ENCODE data around the gene STAMBPL1.
"Not testable (repeated sequence)": the region's sequence is repeated elsewhere in the genome, so short reads cannot be mapped to it uniquely, and the experiment has no call there.

The STAMBPL1 gene

GRCh38 chr10:88879534-88880281, at the start of gene STAMBPL1:
STAMBPL1 (plus strand) TSS chr10:88880245; CDS start chr10:88901709, 21,464 bp downstream.
- ATAC-seq, result peak; percentile 65

DNA sequence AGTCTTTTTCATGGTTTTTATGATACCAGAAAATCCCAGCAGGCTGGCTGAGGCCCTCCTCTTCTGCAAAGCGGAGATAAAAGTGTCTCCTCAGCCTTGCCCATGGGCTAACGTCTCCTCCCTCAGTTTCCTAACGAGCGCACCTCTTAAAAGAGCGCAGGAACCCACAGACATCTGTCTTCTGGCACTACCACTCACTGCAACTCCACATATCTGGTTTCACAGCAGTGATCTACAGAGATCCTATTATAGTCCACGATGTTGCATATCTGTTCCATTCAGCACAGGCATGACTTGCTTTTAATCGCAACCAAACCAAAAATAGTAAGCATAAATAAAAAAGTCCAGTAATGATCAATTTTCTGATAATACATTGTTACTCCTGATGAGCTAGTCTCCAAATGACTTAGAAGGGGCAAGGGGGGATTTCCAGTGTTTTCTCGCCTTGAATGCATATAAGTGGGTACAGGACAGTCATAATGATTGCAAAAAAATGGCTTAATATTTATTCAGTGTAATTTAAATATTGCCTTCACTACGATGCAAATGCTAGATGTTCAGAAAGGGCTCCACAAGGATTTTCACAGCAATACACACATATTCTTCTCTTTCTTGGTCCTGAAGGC, 49.3 kb upstream of the STAMBPL1 start:
- DNase-seq (no peak), ATAC-seq (no peak)
- H3K27me3 Mint-ChIP-seq, result no peaks in the 10 kb centered on the region
- no peak overlapping the region for H3K27ac Mint-ChIP-seq
- no peak overlapping the region for H3K4me3 Mint-ChIP-seq
- H3K9me3 Mint-ChIP-seq, result no peaks in the 10 kb centered on the region
- no peaks in the 10 kb centered on the region for H3K36me3 Mint-ChIP-seq (ENCODE audit: low read depth)
- peaks cover 57% of the 10 kb centered on the region for H3K4me1 Mint-ChIP-seq

More at GRCh38 chr10:88879534-88880281, at the start of gene STAMBPL1:
- Mint-ChIP-seq H3K9me3 (no peaks in the 10 kb centered on the region), H3K4me3 (peak within 1 kb of the TSS; percentile 97), H3K4me1 (peaks cover 57% of the 10 kb centered on the region), H3K27ac (peak within 1 kb of the TSS; percentile 96), H3K36me3 (ENCODE audit: low read depth) (peaks cover 20% of the 10 kb centered on the region), H3K27me3 (no peaks in the 10 kb centered on the region)
- DNase-seq, result peak; percentile 81

DNA sequence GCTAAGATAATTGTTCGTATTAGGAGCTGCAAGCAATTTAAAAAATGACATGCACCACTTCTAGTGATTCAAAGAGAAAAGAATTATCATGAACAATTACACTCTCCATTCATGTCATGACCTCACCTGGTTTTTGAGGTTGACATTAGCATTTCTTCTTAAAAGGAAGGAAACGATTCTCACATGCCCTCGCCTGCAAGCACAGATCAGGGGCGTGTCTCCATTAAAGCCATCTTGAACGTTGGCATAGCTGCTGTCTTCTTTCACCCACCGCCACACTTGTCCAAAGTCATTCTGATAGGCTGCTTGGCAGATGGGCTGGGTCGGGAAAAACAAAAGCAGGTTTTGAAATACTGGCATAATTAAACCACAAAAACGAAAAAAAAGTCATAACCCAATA, 48.3 kb upstream of the STAMBPL1 start:
- ATAC-seq, result peak; percentile 39
- Mint-ChIP-seq H3K36me3 (ENCODE audit: low read depth) (no peaks in the 10 kb centered on the region), H3K9me3 (no peaks in the 10 kb centered on the region), H3K27me3 (no peaks in the 10 kb centered on the region), H3K4me3 (peak overlapping the region; percentile 27), H3K27ac (no peak overlapping the region), H3K4me1 (peaks cover 47% of the 10 kb centered on the region)
- DNase-seq, result no peak

DNA sequence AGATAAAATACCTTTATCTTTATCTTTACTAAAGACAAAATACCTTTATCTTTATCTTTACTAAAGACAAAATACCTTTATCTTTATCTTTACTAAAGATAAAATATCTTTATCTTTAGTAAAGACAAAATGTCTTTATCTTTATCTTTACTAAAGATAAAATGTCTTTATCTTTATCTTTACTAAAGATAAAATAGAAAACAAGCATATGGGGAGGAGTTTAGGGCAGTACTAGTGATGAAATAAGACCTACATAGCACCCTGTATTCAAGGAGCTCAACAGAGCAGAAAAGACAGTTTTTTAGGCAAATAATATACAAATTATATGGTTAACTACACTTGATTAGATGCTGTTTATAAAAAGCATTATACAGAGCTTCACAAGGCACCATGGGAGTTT, 47.7 kb upstream of the STAMBPL1 start:
- no peaks in the 10 kb centered on the region for H3K9me3 Mint-ChIP-seq
- no peaks in the 10 kb centered on the region for H3K27me3 Mint-ChIP-seq
- ATAC-seq (no peak), DNase-seq (no peak)
- H3K4me3 Mint-ChIP-seq, result no peak overlapping the region
- peaks cover 42% of the 10 kb centered on the region for H3K4me1 Mint-ChIP-seq
- no peak overlapping the region for H3K27ac Mint-ChIP-seq
- H3K36me3 Mint-ChIP-seq (ENCODE audit: low read depth), result no peaks in the 10 kb centered on the region

DNA sequence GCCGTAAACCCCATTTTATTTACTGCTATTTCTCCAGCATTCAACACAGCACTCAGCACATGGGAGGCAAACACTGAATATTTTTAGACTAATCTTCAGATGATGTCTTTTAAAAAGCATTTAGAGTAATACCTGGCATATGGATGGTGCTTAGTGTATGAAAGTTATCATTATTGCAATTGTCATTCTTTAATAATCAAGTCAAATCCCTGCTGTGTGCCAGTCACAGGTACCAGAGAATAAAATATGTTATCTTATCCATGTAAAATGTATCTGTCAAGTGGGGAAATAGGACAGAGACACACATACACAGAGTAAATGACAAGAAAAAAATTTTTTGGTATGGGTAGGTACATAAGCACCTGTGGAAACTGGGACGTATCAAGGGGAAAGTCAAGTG, 46.9 kb upstream of the STAMBPL1 start:
- H3K27ac Mint-ChIP-seq, result no peak overlapping the region
- H3K4me1 Mint-ChIP-seq, result peaks cover 36% of the 10 kb centered on the region
- ATAC-seq (no peak), DNase-seq (no peak)
- no peaks in the 10 kb centered on the region for H3K27me3 Mint-ChIP-seq
- H3K9me3 Mint-ChIP-seq, result no peaks in the 10 kb centered on the region
- no peaks in the 10 kb centered on the region for H3K36me3 Mint-ChIP-seq (ENCODE audit: low read depth)
- H3K4me3 Mint-ChIP-seq, result no peak overlapping the region

DNA sequence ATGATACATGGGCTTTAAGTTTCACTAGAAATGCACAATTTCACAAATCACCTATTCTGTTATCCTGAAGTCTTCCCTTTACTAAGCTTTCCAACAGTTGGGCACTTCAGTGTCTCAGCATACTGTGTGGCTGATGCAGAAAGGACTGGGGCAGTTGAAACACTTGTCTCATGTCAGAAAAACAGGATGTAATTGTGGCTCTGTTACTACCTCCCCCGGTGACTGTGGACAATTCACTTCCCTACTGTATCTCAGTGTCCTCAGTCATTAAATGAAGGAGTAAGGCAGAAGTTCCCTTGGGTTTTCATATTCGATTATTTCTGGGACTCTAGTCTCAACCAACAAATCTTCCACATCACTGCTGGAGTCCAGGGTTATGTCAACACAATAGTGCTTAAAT, 46.3 kb upstream of the STAMBPL1 start:
- H3K4me1 Mint-ChIP-seq, result peaks cover 30% of the 10 kb centered on the region
- DNase-seq, result no peak
- H3K4me3 Mint-ChIP-seq, result no peak overlapping the region

DNA sequence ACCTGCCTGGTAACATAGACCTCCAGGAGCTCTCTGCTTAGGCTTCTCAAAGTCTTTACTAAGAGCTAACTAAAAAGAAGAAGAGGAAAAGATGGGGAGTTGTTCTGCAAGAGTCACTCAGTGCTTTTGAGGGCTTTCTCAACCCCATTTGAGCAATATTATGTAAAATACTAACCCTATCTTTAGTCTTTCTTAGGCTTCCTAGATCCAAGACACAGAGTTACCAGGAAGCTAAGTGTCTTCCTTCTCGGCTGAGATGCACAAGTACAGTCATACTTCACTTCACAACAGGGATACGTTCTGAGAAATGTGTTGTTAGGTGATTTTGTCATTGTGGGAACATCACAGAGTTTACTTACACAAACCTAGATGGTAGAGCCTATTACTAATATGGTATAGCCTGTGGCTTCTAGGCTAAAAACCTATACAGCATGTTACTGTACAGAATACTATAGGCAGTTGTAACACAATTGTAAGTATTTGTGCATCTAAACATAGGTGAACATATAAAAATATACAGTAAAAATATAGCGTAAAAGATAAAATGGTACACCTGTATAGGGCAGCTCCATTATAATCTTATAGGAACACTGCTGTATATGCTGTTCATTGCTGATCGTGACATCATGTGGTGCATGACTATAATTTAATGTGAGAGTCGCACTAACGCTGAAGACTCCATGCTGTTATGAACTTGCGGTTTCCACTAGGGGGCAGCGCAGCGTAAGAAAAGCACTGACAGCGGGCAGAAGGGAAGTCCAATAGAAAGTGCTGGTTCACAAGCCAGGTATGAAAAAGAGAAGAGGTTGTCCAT, 44.7 kb upstream of the STAMBPL1 start:
- H3K27me3 Mint-ChIP-seq, result no peaks in the 10 kb centered on the region
- DNase-seq (peak; percentile 87), ATAC-seq (peak; percentile 87)
- no peaks in the 10 kb centered on the region for H3K36me3 Mint-ChIP-seq (ENCODE audit: low read depth)
- no peaks in the 10 kb centered on the region for H3K9me3 Mint-ChIP-seq
- H3K4me3 Mint-ChIP-seq, result no peak overlapping the region
- no peak overlapping the region for H3K27ac Mint-ChIP-seq
- peaks cover 26% of the 10 kb centered on the region for H3K4me1 Mint-ChIP-seq

More for the DNA sequence above, 46.3 kb upstream of the STAMBPL1 start:
- no peaks in the 10 kb centered on the region for H3K9me3 Mint-ChIP-seq
- ATAC-seq, result no peak
- no peaks in the 10 kb centered on the region for H3K36me3 Mint-ChIP-seq (ENCODE audit: low read depth)
- H3K27ac Mint-ChIP-seq, result no peak overlapping the region
- no peaks in the 10 kb centered on the region for H3K27me3 Mint-ChIP-seq

- no peak overlapping the region for H3K4me3 Mint-ChIP-seq
- H3K36me3 Mint-ChIP-seq (ENCODE audit: low read depth), result no peaks in the 10 kb centered on the region
- H3K4me1 Mint-ChIP-seq, result peaks cover 24% of the 10 kb centered on the region
- DNase-seq (no peak), ATAC-seq (no peak)
- H3K27ac Mint-ChIP-seq, result no peak overlapping the region
- no peaks in the 10 kb centered on the region for H3K9me3 Mint-ChIP-seq
- no peaks in the 10 kb centered on the region for H3K27me3 Mint-ChIP-seq
Observed at GRCh38 chr10:88835910-88836221, 44.2 kb upstream of the STAMBPL1 start.

DNA sequence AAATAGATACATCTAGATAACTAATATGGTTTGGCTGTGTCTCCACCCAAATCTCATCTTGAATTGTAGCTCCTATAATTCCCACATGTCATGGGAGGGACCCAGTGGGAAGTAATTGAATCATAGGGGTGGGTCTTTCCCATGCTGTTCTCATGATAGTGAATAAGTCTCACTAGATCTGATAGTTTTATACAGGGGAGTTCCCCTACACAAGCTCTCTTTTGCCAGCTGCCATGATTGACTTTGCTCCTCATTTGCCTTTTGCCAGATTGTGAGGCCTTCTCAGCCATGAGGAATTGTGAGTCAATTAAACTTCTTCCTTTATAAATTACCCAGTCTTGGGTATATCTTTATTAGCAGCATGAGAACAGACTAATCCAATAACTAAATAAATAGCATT, 42.4 kb upstream of the STAMBPL1 start:
- not testable (repeated sequence) for H3K4me3 Mint-ChIP-seq; H3K9me3 Mint-ChIP-seq; H3K27ac Mint-ChIP-seq; H3K36me3 Mint-ChIP-seq (ENCODE audit: low read depth); H3K27me3 Mint-ChIP-seq; ATAC-seq; DNase-seq
- H3K4me1 Mint-ChIP-seq, result peaks cover 21% of the 10 kb centered on the region

DNA sequence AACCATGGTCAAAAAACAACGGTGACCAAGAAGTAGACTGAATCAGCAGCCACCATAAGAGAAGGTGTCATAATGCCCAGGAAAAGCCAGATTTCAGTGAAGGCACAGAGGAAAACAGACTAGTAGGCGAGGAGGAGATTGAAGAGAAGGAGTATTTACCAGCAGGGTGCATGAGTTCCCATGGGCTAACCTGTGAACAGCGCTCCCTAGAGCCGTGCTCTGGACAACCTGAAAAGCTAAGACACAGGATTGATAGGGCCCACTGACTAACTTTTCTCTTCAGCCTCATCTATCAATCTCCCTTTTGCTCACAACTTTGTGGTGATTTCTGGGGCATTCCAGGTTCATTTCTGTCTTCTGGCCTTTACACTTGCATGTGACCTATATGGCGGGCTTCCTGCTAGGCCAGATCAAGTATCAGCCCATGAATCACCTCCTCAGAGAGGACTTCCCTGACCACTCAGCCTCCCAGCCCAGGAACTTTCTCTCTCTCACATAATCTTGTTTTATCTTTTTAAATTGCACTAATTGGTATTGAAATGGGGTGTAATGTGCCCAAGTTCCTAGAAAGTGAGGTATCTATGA, 41.2 kb upstream of the STAMBPL1 start:
- Mint-ChIP-seq H3K27ac (peak overlapping the region; percentile 3), H3K9me3 (no peaks in the 10 kb centered on the region), H3K4me3 (no peak overlapping the region), H3K36me3 (ENCODE audit: low read depth) (no peaks in the 10 kb centered on the region), H3K27me3 (peaks cover under 1% of the 10 kb centered on the region), H3K4me1 (peaks cover 14% of the 10 kb centered on the region)
- no peak for DNase-seq
- peak; percentile 38 for ATAC-seq

GRCh38 chr10:88840104-88840503, 39.9 kb upstream of the STAMBPL1 start:
- Mint-ChIP-seq H3K4me1 (peaks cover 13% of the 10 kb centered on the region), H3K4me3 (no peak overlapping the region), H3K27me3 (peaks cover 3% of the 10 kb centered on the region), H3K9me3 (no peaks in the 10 kb centered on the region), H3K36me3 (ENCODE audit: low read depth) (no peaks in the 10 kb centered on the region), H3K27ac (no peak overlapping the region)
- no peak for DNase-seq
- ATAC-seq, result no peak

DNA sequence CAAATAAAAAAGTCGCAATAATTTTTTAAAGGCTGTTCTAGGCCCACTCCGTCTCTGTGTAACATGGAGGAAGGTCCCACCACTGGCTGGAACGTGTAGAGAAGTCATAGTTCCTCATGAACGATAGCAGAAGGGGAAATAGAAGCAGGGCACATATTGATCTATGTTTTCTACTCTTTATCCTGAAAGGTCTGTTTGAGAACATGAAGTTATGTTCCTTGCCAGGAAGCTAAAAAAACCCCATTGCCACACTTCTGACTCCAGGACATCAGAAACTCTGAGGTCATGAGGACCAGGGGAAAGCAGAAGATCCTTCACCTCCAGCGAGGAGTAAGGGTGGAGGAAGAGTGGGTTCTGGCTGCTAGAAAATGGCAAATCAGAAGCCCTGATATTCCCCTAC, 39.2 kb upstream of the STAMBPL1 start:
- Mint-ChIP-seq H3K36me3 (ENCODE audit: low read depth) (no peaks in the 10 kb centered on the region), H3K27me3 (peaks cover 3% of the 10 kb centered on the region), H3K27ac (no peak overlapping the region), H3K4me3 (no peak overlapping the region), H3K9me3 (no peaks in the 10 kb centered on the region), H3K4me1 (peaks cover 13% of the 10 kb centered on the region)
- ATAC-seq (no peak), DNase-seq (no peak)

DNA sequence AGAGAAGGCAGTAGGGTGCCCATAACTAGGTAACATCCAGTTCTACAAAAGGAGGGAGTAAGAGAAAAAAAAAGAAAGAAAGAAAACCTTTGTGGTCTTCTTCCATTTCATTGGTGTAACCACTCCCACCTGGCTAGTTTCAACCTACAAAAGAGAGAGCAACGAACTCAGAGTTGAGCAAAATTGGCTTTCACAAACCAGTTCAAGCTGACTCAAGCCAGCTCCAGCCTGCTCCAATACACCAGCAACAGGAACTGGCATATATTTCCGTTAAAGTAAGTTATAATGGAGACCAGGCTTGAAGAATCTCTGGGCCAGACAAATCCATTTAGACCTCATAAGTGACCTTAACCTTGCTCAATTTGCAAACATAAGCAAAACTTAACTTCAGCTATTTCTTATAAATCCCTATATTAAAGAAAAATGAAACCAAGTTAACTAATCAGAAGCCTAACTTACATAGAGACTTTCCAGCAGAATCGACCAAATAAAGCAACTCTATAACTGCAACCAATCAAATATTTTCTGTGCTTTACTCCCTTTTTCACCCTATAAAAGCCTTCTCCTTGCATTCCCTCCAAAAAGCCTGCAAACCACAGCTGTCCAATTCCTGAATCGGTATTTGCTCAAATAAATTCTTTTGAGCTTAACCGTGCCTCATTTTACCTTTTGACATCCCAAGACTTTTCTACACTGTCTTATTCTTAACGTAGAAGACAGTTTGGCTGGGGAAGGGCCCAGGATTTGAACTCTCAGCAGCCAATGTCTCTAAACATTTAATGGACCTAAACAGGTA, 38.5 kb upstream of the STAMBPL1 start:
- Mint-ChIP-seq H3K9me3 (no peaks in the 10 kb centered on the region), H3K27ac (no peak overlapping the region), H3K4me3 (no peak overlapping the region), H3K36me3 (ENCODE audit: low read depth) (no peaks in the 10 kb centered on the region), H3K4me1 (peaks cover 13% of the 10 kb centered on the region), H3K27me3 (peaks cover 3% of the 10 kb centered on the region)
- ATAC-seq (no peak), DNase-seq (no peak)

DNA sequence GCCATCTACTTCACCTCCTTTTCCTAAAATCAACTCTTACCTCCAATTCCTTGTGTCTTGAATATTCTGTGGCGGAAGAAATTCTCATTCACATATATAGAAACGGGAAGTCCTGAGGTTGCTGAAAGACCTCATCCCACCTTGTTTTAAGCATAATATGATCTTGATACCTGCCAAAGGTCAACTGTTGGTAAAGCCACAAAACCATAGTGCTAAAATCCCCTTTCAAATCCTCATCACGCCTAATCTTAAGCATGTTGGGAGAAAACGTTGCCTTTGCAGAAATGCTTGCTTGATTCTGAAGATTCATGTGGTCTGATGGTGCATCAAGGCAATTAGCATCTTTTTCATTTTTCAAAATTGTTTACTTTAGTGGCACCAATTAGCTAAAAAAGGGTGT, 36.9 kb upstream of the STAMBPL1 start:
- Mint-ChIP-seq H3K4me3 (no peak overlapping the region), H3K4me1 (peaks cover 14% of the 10 kb centered on the region), H3K36me3 (ENCODE audit: low read depth) (no peaks in the 10 kb centered on the region)

More for the DNA sequence above, 36.9 kb upstream of the STAMBPL1 start:
- Mint-ChIP-seq H3K9me3 (no peaks in the 10 kb centered on the region), H3K27ac (no peak overlapping the region), H3K27me3 (peaks cover 3% of the 10 kb centered on the region)
- ATAC-seq (no peak), DNase-seq (no peak)

Data from activated naive CD8-positive, alpha-beta T cell treated with anti-CD3 and anti-CD28 coated beads, Interleukin-2, amount 50 U/mL, for 24 hours (primary cell).